OCI-LY7 (cell line): Measurements from ENCODE around the gene YJEFN3. TPM values are rescaled to one million over a fixed set of nuclear protein-coding genes. Genes with fewer than 3 reads are reported as not detected.

Experiments used
- BruUV-seq: library from RNA; stranded (reverse); fragments of 400-500 nt; replicated peaks from 2 replicates; lab custom pipeline; 2021; lab: Mats Ljungman, UMichigan
- CTCF ChIA-PET: fragments of 300-600 bp; sonication (Branson Sonifier 250); formaldehyde crosslinking; loops from one replicate; lab custom pipeline; 2022; ENCODE audit warnings: antibody characterized with exemption; ENCODE audit not compliant: unreplicated experiment; lab: Charles Lee
- POLR2A ChIA-PET: fragments of 300-600 bp; sonication (Branson Sonifier 250); formaldehyde crosslinking; loops from one replicate; lab custom pipeline; 2022; ENCODE audit warnings: antibody characterized with exemption; lab: Charles Lee
- DNase-seq: peaks from one replicate; pipeline ENCODE4 v3.0.0-alpha.2; 2015; ENCODE audit warnings: low spot score
- H2AFZ ChIP-seq: fragments of 200-600 bp; sonication (generic), shearing (Covaris generic); 2 replicates; pipeline ENCODE4 v1.6.1; 2014; ENCODE audit warnings: mild to moderate bottlenecking, antibody characterized with exemption, low read length, moderate library complexity
- H3K27ac ChIP-seq: fragments of 200-600 bp; sonication (generic); 2 replicates; pipeline ENCODE4 v1.5.1; 2014; ENCODE audit warnings: mixed run types, low read depth, mild to moderate bottlenecking, moderate library complexity, low read length, inconsistent platforms; ENCODE audit not compliant: poor library complexity, severe bottlenecking
- H3K36me3 ChIP-seq: fragments of 200-600 bp; sonication (generic); 2 replicates; pipeline ENCODE4 v1.6.1; 2014; ENCODE audit warnings: mild to moderate bottlenecking, antibody characterized with exemption, low read length, moderate library complexity, mixed read lengths; ENCODE audit not compliant: insufficient read depth
- H3K4me1 ChIP-seq: fragments of 200-600 bp; sonication (generic); 2 replicates; pipeline ENCODE4 v1.5.1; 2014; ENCODE audit warnings: mild to moderate bottlenecking, low read length; ENCODE audit not compliant: insufficient read depth, poor library complexity, severe bottlenecking
- H3K4me2 ChIP-seq: fragments of 200-600 bp; sonication (generic); 2 replicates; pipeline ENCODE4 v1.6.1; 2014; ENCODE audit warnings: mild to moderate bottlenecking, low read length
- H3K4me3 ChIP-seq: fragments of 200-600 bp; sonication (generic); 2 replicates; pipeline ENCODE4 v1.5.1; 2014; ENCODE audit warnings: mild to moderate bottlenecking, low read depth, low read length; ENCODE audit not compliant: poor library complexity, severe bottlenecking
- H3K79me2 ChIP-seq: fragments of 200-600 bp; sonication (generic); 2 replicates; pipeline ENCODE4 v1.6.1; 2016; ENCODE audit warnings: low read depth, mild to moderate bottlenecking, low read length, moderate library complexity, mixed read lengths; ENCODE audit not compliant: insufficient read depth
- H3K9me2 ChIP-seq: fragments of 200-600 bp; sonication (generic); 2 replicates; pipeline ENCODE4 v1.6.1; 2016; ENCODE audit warnings: mild to moderate bottlenecking, low read length, mixed read lengths; ENCODE audit not compliant: insufficient read depth
- H3K9me3 ChIP-seq: fragments of 200-600 bp; sonication (generic); 2 replicates; pipeline ENCODE4 v1.6.1; 2014; ENCODE audit warnings: mild to moderate bottlenecking, mixed run types, low read length, mixed read lengths
- H4K20me1 ChIP-seq: fragments of 200-600 bp; sonication (generic); 2 replicates; pipeline ENCODE4 v1.6.1; 2014; ENCODE audit warnings: mild to moderate bottlenecking, antibody characterized with exemption, low read length, moderate library complexity, mixed read lengths; ENCODE audit not compliant: insufficient read depth
- CTCF ChIP-seq: fragments of 200-600 bp; sonication (generic); conservative IDR thresholded peaks from 2 replicates; pipeline ENCODE4 v1.5.1; 2014; ENCODE audit warnings: mild to moderate bottlenecking, antibody characterized with exemption, low read length, moderate library complexity, mixed read lengths
- EZH2phosphoT487 ChIP-seq: fragments of 200-600 bp; sonication (generic); IDR thresholded peaks from 2 replicates; pipeline ENCODE4 v1.6.1; 2018; ENCODE audit warnings: low read depth, borderline replicate concordance, mild to moderate bottlenecking, mixed run types, antibody characterized with exemption, low read length, moderate library complexity, mixed read lengths
- intact Hi-C: fragments of 100-400 bp; cut with micrococcal nuclease; formaldehyde crosslinking; loops from one replicate; pipeline ENCODE4 v1.10.0; 2022; ENCODE audit not compliant: unreplicated experiment
- total RNA-seq, 2 experiments: library from RNA; depleted of rRNA in 1 of 2; stranded (reverse); fragments of >200 nt in 1 of 2; shearing (Covaris generic) in 1 of 2; gene quantifications; 2 replicates each; pipeline ENCODE4 v1.2.3, GENCODE V29; 2014 to 2022

YJEFN3 gene
- total RNA-seq, 2 experiments from 2014 or later = 5.4 to 35.3 TPM

DNA sequence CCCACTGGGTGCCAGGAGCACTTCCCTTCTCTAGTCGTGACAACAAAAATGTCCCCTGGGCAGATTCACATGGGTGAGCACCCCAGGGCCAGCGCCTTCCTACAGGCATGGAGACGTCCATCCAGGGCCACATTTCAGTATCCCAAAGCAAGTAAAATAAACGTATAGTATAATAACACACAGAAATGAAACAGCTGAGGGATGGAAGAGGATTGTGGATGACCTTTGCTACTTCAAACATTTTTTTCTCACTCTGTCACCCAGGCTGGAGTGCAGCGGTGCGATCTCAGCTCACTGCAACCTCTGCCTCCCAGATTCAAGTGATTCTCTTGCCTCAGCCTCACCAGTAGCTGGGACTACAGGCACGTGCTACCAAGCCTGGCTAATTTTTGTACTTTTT lies 37.6 kb downstream of the YJEFN3 start:
- Histone ChIP-seq H3K9me3 (no peaks in the 10 kb centered on the region), H3K36me3 (no peaks in the 10 kb centered on the region), H2AFZ (no peak overlapping the region), H3K4me2 (no peak overlapping the region), H3K4me1 (no peaks in the 10 kb centered on the region), H4K20me1 (no peaks in the 10 kb centered on the region), H3K4me3 (no peak overlapping the region), H3K9me2 (no peaks in the 10 kb centered on the region), H3K27ac (no peak overlapping the region), H3K79me2 (no peaks in the 10 kb centered on the region)
- TF ChIP-seq EZH2phosphoT487 = no peak
- ChIA-PET POLR2A (interaction anchor here (0.7 kb wide), 1 partner anchor 103 kb away, joined by 5 read pairs; no protein-coding TSS in a partner anchor), CTCF (no interaction called here)
- intact Hi-C loops = no loop called here
- no TSS peak for BruUV-seq
- DNase-seq = no peak

- POLR2A ChIA-PET = interaction anchor here (1.1 kb wide), 1 partner anchor 25 kb away, joined by 3 read pairs; no protein-coding TSS in a partner anchor
- Histone ChIP-seq H3K36me3 (no peaks in the 10 kb centered on the region), H3K4me3 (no peak overlapping the region), H4K20me1 (no peaks in the 10 kb centered on the region), H3K9me3 (no peaks in the 10 kb centered on the region), H3K9me2 (no peaks in the 10 kb centered on the region), H3K27ac (no peak overlapping the region), H3K4me1 (no peaks in the 10 kb centered on the region), H3K4me2 (no peak overlapping the region), H3K79me2 (no peaks in the 10 kb centered on the region), H2AFZ (no peak overlapping the region)
- no TSS peak for BruUV-seq
- intact Hi-C loops = no loop called here
- DNase-seq = no peak
- TF ChIP-seq CTCF (no peak), EZH2phosphoT487 (no peak)
- CTCF ChIA-PET = no interaction called here
Observed at GRCh38 chr19:19567391-19567790, 38.7 kb downstream of the YJEFN3 start.

DNA sequence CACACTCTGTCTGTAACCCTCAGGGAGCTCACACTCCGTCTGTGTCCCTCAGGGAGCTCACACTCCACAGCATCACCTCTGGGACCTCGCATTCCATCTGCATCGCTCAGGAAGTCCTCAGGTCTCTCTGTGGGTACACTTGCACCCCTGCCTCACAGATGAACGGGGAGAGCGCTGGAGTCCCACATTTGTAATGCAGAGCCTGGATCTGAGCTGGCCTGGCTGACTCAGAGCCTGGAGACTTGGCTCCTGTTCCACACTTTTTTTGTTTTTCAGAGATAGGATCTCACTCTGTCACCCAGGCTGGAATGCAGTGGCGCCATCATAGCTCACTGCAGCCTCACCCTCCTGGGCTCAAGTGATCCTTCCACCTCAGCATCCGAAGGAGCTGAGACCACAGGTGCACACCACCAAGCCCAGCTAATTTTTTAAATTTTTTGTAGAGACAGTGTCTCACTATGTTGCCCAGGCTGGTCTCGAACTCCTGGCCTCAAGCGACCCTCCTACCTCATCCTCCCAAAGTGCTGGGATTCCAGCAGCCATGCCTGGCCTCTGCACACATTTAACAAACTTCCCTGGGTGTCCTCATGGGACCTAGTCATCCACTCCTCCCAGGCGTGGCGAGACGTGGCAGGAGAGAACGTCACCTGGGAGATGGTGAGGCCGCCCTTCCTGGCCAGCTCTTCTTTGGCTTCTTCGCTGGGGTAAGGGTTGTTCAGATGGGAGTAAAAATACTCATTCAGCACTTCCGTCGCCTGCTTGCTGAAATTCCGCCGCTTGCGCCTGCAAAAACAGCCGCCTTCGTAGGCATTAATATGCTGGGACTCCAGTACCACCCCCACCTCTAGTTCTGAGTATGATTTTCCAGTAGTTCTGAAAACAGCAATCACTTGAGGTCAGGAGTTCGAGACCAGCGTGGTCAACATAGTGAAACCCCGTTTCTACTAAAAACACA lies 40.4 kb downstream of the YJEFN3 start:
- no peaks in the 10 kb centered on the region for H3K79me2 ChIP-seq
- DNase-seq = no peak
- ChIA-PET CTCF (no interaction called here), POLR2A (no interaction called here)
- H2AFZ ChIP-seq = no peak overlapping the region
- H4K20me1 ChIP-seq = no peaks in the 10 kb centered on the region
- TF ChIP-seq CTCF (no peak), EZH2phosphoT487 (no peak)
- no peaks in the 10 kb centered on the region for H3K9me2 ChIP-seq
- BruUV-seq = no TSS peak
- no peaks in the 10 kb centered on the region for H3K4me1 ChIP-seq
- H3K4me3 ChIP-seq = no peak overlapping the region
- no peak overlapping the region for H3K4me2 ChIP-seq
- H3K36me3 ChIP-seq = no peaks in the 10 kb centered on the region
- no peaks in the 10 kb centered on the region for H3K9me3 ChIP-seq
- intact Hi-C loops = no loop called here
- H3K27ac ChIP-seq = no peak overlapping the region
